HFFc6 (cell line): Measurements from ENCODE around the gene PRRX1. TPM values are rescaled to one million over a fixed set of nuclear protein-coding genes. Genes with fewer than 3 reads are reported as not detected.

ENCODE experiments used
- DNase-seq: peaks from one replicate; pipeline ENCODE4 v3.0.0-alpha.2; 2018
- H3K27ac Mint-ChIP-seq: 2 replicates; pipeline ENCODE4 v1.8.0; 2020; ENCODE audit warnings: mild to moderate bottlenecking, mixed read lengths
- H3K27me3 Mint-ChIP-seq: 2 replicates; pipeline ENCODE4 v1.8.0; 2021; ENCODE audit warnings: mild to moderate bottlenecking, moderate library complexity, mixed read lengths; ENCODE audit not compliant: insufficient read depth
- H3K36me3 Mint-ChIP-seq: 2 replicates; pipeline ENCODE4 v1.8.0; 2021; ENCODE audit warnings: low read depth, mixed read lengths
- H3K4me1 Mint-ChIP-seq: 2 replicates; pipeline ENCODE4 v1.8.0; 2020; ENCODE audit warnings: low read depth, mixed read lengths
- H3K4me3 Mint-ChIP-seq: 2 replicates; pipeline ENCODE4 v1.8.0; 2020; ENCODE audit warnings: mild to moderate bottlenecking, moderate library complexity, mixed read lengths
- H3K9me3 Mint-ChIP-seq: 2 replicates; pipeline ENCODE4 v1.8.0; 2020; ENCODE audit warnings: mild to moderate bottlenecking, mixed read lengths
- CTCF ChIP-seq: fragments of 200-600 bp; sonication (generic); IDR thresholded peaks from 2 replicates; pipeline ENCODE4 v1.5.0; 2021; ENCODE audit warnings: antibody characterized with exemption, mild to moderate bottlenecking
- total RNA-seq, 6 experiments: library from RNA; stranded (reverse); fragmentation: NEBNext Ultra II Directional; extraction: Animal tissue kit (Norgen Biotek cat#: 25700); gene quantifications; 2 replicates in 1 of 6; 3 replicates in 5 of 6; pipeline ENCODE4 v1.2.3, GENCODE V29; 2021

The PRRX1 gene
- total RNA-seq, 6 experiments from 2014 or later, result 151 to 310 (median 270) TPM

GRCh38 chr1:170735366-170736263, 71.7 kb downstream of the PRRX1 start:
- Mint-ChIP-seq H3K36me3 (peaks cover 97% of the 10 kb centered on the region), H3K4me1 (peaks cover 54% of the 10 kb centered on the region), H3K9me3 (peaks cover 8% of the 10 kb centered on the region), H3K27me3 (peaks cover 3% of the 10 kb centered on the region; the same call in 1 of the 2 replicates), H3K4me3 (no peak overlapping the region), H3K27ac (peak overlapping the region; percentile 27; the same call in 1 of the 2 replicates)
- DNase-seq, result no peak
- no peak for TF ChIP-seq CTCF

- no peak for DNase-seq
- peaks cover 84% of the 10 kb centered on the region for H3K36me3 Mint-ChIP-seq
- peaks cover 35% of the 10 kb centered on the region for H3K9me3 Mint-ChIP-seq
- H3K27me3 Mint-ChIP-seq, result peaks cover 5% of the 10 kb centered on the region
- H3K4me1 Mint-ChIP-seq, result peaks cover 14% of the 10 kb centered on the region
- H3K4me3 Mint-ChIP-seq, result peak overlapping the region; percentile 9; the same call in 1 of the 2 replicates
- peak overlapping the region; percentile 4; the same call in 1 of the 2 replicates for H3K27ac Mint-ChIP-seq
- TF ChIP-seq CTCF, result no peak
Observed at GRCh38 chr1:170739803-170740202, 75.9 kb downstream of the PRRX1 start.

GRCh38 chr1:170741678-170742077, 77.7 kb downstream of the PRRX1 start:
- H3K4me3 Mint-ChIP-seq, result no peak overlapping the region
- no peaks in the 10 kb centered on the region for H3K4me1 Mint-ChIP-seq
- H3K9me3 Mint-ChIP-seq, result peaks cover 35% of the 10 kb centered on the region
- 0 out of 2 replicates have a peak overlapping the region, but pooled peaks have one; percentile 1 for H3K27ac Mint-ChIP-seq
- no peak for TF ChIP-seq CTCF
- DNase-seq, result no peak
- H3K36me3 Mint-ChIP-seq, result peaks cover 65% of the 10 kb centered on the region
- H3K27me3 Mint-ChIP-seq, result peaks cover 8% of the 10 kb centered on the region

- H3K9me3 Mint-ChIP-seq, result peaks cover 35% of the 10 kb centered on the region
- DNase-seq, result no peak
- H3K36me3 Mint-ChIP-seq, result peaks cover 56% of the 10 kb centered on the region
- no peak overlapping the region for H3K27ac Mint-ChIP-seq
- H3K4me3 Mint-ChIP-seq, result no peak overlapping the region
- peaks cover 8% of the 10 kb centered on the region for H3K27me3 Mint-ChIP-seq
- H3K4me1 Mint-ChIP-seq, result no peaks in the 10 kb centered on the region
- peak; percentile 53 for TF ChIP-seq CTCF
Observed at GRCh38 chr1:170742600-170742999, 78.7 kb downstream of the PRRX1 start.

GRCh38 chr1:170743083-170743482, 79.2 kb downstream of the PRRX1 start:
- Mint-ChIP-seq H3K4me3 (no peak overlapping the region), H3K4me1 (no peaks in the 10 kb centered on the region), H3K9me3 (peaks cover 35% of the 10 kb centered on the region), H3K27ac (no peak overlapping the region), H3K27me3 (peaks cover 8% of the 10 kb centered on the region), H3K36me3 (peaks cover 51% of the 10 kb centered on the region)
- no peak for DNase-seq
- no peak for TF ChIP-seq CTCF
